Neutrophil (primary cell): ENCODE results near the gene KHDRBS2.

Experiments
- H3K27ac ChIP-seq: fragments of 200-600 bp; sonication (generic); 2 replicates; pipeline ENCODE4 v1.5.1; 2016; ENCODE audit warnings: mild to moderate bottlenecking, moderate library complexity
- H3K27me3 ChIP-seq: fragments of 200-600 bp; sonication (generic); 2 replicates; pipeline ENCODE4 v1.6.0; 2016; ENCODE audit warnings: mild to moderate bottlenecking
- H3K36me3 ChIP-seq: fragments of 200-600 bp; sonication (generic); 2 replicates; pipeline ENCODE4 v1.5.1; 2017
- H3K4me1 ChIP-seq, 2 experiments: fragments of 200-600 bp in 1 of 2; sonication (generic) in 1 of 2; 1 replicate in 1 of 2; 2 replicates in 1 of 2; pipeline versions ENCODE4 v1.5.1 to v1.6.1; 2013 to 2016; ENCODE audit warnings: low read depth in 1 of 2, low read length in 1 of 2, mild to moderate bottlenecking in 1 of 2, moderate library complexity in 1 of 2; ENCODE audit not compliant: control insufficient read depth in 1 of 2, insufficient read depth in 1 of 2
- H3K4me3 ChIP-seq, 2 experiments: fragments of 200-600 bp in 1 of 2; sonication (generic) in 1 of 2; 1 replicate in 1 of 2; 2 replicates in 1 of 2; pipeline ENCODE4 v1.5.1; 2013 to 2016; ENCODE audit warnings: low read depth in 1 of 2, low read length in 1 of 2, mild to moderate bottlenecking in 1 of 2, moderate library complexity in 1 of 2
- H3K9me3 ChIP-seq: fragments of 200-600 bp; sonication (generic); 2 replicates; pipeline ENCODE4 v1.5.1; 2016
- CTCF ChIP-seq: fragments of 200-600 bp; sonication (generic); IDR thresholded peaks from 2 replicates; pipeline ENCODE4 v1.5.1; 2016; ENCODE audit warnings: antibody characterized with exemption

Gene KHDRBS2

GRCh38 chr6:62283796-62284411 is 2.1 kb downstream of the KHDRBS2 start:
- peaks cover 49% of the 10 kb centered on the region for H3K27me3 ChIP-seq
- H3K9me3 ChIP-seq = no peaks in the 10 kb centered on the region
- no peak overlapping the region for H3K27ac ChIP-seq
- TF ChIP-seq CTCF = no peak
- no peak overlapping the region for H3K4me3 ChIP-seq
- H3K4me1 ChIP-seq = peaks cover 0 to 5% of the 10 kb centered on the region in 2 experiments
- no peaks in the 10 kb centered on the region for H3K36me3 ChIP-seq

GRCh38 chr6:62283365-62283764 is 2.7 kb downstream of the KHDRBS2 start:
- H3K4me3 ChIP-seq = no peak overlapping the region
- H3K9me3 ChIP-seq = no peaks in the 10 kb centered on the region
- H3K27me3 ChIP-seq = peaks cover 46% of the 10 kb centered on the region
- H3K4me1 ChIP-seq = peaks cover 0 to 5% of the 10 kb centered on the region in 2 experiments
- H3K27ac ChIP-seq = no peak overlapping the region
- no peaks in the 10 kb centered on the region for H3K36me3 ChIP-seq
- TF ChIP-seq CTCF = no peak

- peaks cover 13% of the 10 kb centered on the region for H3K27me3 ChIP-seq
- H3K4me3 ChIP-seq = no peak overlapping the region
- H3K27ac ChIP-seq = no peak overlapping the region
- no peaks in the 10 kb centered on the region for H3K9me3 ChIP-seq
- no peaks in the 10 kb centered on the region for H3K4me1 ChIP-seq
- H3K36me3 ChIP-seq = no peaks in the 10 kb centered on the region
- TF ChIP-seq CTCF = no peak
These were observed 5.9 kb downstream of the KHDRBS2 start for GRCh38 chr6:62280099-62280498.

- H3K4me3 ChIP-seq = no peak overlapping the region
- no peak overlapping the region for H3K27ac ChIP-seq
- no peaks in the 10 kb centered on the region for H3K9me3 ChIP-seq
- H3K36me3 ChIP-seq = no peaks in the 10 kb centered on the region
- no peaks in the 10 kb centered on the region for H3K4me1 ChIP-seq
- TF ChIP-seq CTCF = no peak
- H3K27me3 ChIP-seq = no peaks in the 10 kb centered on the region
These were observed 13.9 kb downstream of the KHDRBS2 start for GRCh38 chr6:62272114-62272513.

GRCh38 chr6:62265906-62266525 is 20.0 kb downstream of the KHDRBS2 start:
- Histone ChIP-seq H3K27ac (no peak overlapping the region), H3K9me3 (no peaks in the 10 kb centered on the region), H3K4me1 (no peaks in the 10 kb centered on the region), H3K27me3 (no peaks in the 10 kb centered on the region), H3K4me3 (no peak overlapping the region), H3K36me3 (no peaks in the 10 kb centered on the region)
- TF ChIP-seq CTCF = no peak
